HG03135 (cell line): Measurements from ENCODE around the gene GRK5.
A peak's percentile ranks its signal among the peaks of the same experiment; 100 is the strongest.
"Not testable (repeated sequence)": the region's sequence is repeated elsewhere in the genome, so short reads cannot be mapped to it uniquely, and the experiment has no call there.

Source experiments
- ATAC-seq: cut with Tn5 transposase; IDR thresholded peaks from one replicate; pipeline ENCODE4 v1.9.1; 2021; ENCODE audit warnings: mild to moderate bottlenecking, moderate library complexity; ENCODE audit not compliant: unreplicated experiment

Gene GRK5

DNA sequence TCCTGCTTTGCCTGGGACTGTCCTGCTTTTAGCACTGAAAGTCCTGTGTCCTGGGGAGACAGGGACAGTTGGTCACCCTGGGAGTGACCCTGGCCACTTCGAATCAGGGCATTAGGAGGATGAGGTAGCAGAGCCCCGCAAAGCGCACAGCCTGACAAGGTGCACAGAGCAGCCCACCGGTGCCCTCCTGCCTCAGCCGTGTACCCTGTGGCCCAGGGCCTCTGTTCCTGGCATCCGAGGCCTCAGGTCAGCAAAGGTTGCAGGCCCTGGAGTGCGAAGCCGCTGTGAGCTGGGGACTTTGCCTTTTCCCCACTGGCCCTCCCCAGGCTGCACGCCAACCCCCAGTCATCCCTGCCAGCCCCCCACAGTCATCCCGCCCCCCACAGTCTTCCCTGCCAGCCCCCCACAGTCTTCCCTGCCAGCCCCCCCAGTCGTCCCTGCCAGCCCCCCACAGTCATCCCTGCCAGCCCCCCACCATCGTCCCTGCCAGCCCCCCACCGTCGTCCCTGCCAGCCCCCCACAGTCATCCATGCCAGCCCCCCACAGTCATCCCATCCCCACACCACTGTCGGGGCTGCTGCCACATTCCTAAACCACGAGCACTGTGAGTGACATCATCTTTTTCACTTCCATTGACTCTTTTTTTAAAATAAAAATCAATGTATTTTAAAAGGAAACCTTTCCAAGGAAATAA is 243.4 kb downstream of the GRK5 start:
- ATAC-seq = no peak

DNA sequence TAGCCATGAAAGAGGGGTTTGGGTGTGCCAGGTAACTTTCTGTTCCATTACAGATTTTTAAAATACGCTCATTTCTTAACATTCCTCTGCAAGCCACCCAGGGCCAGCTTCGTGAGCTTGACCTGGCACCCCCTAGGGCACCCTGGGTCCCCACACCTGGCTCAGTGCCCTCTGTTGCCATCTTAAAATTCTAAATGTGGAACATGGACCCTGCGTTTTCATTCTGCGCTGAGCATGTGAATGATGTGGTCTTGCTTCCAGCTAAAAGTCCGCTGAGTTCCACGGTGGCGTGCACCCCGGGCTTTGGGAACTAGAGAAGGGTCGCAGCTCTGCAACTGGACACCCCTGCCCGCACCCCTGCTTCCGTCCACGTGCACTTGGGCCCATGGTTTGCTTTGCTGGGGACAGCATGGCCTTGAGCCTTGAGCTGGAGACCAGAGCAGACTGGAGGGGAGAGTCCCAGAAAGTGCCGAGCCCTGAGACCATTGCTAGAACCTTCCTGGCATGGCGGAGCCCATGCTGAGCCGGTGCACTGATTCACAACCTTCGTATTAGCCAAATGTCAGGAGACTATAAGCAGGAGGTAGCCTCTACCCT is 244.0 kb downstream of the GRK5 start:
- no peak for ATAC-seq

DNA sequence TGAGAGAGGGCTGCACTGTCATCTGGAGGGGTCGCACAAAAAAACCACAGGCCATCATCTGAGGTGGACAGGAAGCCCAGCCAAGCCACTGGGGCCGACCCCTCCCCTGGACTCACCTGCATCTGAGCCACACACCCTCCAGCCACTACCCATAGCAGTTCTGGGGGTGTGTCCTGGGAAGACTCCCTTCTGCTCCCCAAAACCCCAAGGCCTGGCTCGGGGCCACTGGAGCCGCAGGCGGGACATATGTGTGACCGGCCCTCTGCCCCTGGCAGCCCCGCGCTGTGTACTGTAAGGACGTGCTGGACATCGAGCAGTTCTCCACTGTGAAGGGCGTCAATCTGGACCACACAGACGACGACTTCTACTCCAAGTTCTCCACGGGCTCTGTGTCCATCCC is 245.0 kb downstream of the GRK5 start:
- ATAC-seq = no peak

DNA sequence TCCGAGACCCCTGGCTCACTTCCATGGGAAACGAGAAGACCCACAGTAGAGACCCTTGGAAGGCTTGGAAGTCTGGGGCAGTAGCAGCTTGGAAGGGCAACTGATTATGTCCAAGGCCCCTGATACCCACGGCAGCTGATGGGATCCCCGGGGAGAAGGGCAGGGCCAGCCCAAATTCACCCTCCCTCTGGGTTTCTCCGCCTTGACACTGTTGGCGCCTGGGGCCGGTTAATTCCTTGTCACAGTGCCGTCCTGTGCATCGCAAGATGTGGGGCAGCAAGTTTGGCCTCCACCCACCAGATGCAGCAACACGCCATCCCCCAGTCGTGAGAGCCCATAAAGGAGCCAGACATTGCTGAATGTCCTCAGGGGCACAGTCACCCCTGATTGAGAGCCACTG is 245.9 kb downstream of the GRK5 start:
- no peak for ATAC-seq

DNA sequence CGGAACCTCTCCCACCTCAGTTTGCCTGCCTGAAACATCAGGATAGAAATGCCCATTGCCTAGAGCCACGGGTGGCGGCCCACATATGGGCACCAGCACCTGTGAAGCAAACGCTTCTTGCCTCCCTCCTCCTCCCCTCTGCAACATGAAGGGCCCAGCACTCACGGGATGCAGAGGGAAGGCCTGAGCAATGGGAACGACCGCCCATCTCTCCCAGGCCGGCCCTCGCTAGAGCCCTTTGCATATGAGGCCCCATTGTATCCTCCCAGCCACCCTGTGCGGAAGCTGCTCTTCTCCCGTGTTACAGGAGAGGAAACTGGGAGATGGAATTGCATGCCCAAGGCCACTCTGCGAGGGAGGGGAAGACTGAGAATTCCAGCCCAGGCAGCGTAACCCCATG is 246.9 kb downstream of the GRK5 start:
- ATAC-seq = no peak

DNA sequence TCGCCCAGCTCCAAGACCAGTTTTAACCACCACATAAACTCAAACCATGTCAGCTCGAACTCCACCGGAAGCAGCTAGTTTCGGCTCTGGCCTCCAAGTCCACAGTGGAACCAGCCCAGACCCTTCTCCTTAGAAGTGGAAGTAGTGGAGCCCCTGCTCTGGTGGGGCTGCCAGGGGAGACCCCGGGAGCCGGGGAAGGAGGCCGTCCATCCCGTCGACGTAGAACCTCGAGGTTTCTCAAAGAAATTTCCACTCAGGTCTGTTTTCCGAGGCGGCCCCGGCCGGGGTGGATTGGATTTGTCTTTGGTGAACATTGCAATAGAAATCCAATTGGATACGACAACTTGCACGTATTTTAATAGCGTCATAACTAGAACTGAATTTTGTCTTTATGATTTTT is 247.6 kb downstream of the GRK5 start:
- no peak for ATAC-seq

DNA sequence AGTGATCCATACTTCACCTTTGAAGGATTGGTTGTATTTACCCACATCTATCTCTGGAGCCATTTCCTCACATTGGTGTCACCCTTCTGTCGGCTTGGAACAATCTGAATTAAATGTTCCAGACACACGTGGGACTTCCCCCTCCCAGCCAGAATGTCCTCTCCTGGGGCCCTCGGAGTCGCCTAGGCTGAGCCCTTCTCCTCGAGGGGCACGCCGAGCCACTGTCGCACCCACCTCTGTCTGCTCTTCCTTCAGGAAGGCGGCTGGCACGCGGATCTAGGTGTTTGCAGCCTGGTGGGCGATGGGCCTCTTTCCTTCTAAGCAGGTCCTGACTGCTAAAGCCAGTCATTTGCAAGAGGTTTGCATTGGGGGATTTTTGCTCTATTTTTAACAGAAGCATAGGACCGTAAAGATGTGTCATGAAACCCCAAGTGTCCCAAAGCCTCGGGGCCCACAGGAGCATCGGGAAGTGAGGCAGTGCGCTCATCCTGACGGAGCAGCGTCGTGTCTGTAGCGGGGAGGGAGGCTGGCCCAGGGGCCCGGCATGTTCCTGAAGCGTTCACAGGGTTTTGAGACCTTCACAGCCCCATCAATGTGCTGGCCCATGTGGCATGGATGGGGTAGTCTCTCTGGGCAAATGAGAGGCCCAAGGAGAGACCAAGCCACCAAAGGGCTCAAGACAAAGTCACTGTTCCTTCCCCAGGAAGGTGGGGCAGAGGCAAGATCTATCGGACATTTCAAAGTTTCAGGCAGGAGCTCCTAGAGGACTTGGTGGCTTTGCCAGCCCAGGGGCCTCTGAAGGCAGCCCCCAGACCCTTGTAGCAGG is 248.5 kb downstream of the GRK5 start:
- no peak for ATAC-seq

DNA sequence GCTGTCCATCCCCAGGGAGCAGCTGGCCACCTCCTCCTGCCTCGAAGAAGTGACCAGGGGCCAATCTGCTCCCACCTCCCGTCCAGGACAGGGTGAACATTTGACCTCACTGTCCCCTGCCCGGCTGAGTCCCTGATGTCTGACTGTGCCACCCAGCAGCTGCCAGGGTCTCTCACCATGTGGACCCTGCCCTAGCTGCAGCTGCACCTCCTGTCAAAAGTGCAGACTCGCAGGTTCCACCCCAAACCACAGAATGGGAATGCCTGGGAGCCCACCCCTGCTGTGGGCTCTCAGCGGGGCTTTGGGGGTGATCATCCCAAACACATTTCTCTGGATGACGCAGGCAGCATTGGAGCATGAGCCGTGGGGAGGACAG is 249.1 kb downstream of the GRK5 start:
- no peak for ATAC-seq

DNA sequence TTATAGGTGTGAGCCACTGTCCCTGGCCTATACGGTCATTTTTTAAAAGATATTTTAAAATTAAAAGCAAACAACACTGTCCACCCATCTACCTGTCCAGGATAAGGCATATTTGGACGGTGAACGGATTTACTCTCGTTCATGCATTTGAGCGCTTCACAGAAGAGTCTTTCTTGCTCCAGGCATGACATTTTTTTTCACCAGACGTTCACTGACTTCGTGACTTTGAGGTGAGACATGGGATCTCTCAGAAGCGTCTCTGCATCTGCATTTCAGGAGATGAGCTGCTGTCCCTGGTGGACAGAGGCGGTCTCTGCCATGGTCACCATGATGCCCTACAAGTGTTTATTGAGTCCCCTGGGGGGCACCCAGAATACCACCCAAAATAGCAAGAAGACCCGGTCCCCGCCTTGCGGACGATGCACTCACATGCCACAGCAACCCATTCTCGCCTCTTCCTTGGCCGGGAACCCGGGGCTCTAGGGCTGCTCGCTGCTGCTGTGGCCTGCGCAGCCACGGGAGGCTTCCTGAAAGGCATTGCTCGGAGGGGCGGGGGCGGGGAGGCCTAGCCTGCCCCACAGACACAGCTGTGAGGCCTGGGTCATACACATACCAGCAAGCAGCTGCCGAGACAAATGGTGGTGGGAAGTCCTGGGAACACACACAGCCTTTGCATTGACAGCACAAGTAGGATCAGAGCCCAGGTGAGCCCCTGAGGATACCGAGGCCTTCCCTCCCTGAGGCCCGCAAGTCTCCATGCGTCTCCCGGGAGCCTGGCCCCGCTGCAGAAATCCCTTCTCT is 250.8 kb downstream of the GRK5 start:
- ATAC-seq = no peak

DNA sequence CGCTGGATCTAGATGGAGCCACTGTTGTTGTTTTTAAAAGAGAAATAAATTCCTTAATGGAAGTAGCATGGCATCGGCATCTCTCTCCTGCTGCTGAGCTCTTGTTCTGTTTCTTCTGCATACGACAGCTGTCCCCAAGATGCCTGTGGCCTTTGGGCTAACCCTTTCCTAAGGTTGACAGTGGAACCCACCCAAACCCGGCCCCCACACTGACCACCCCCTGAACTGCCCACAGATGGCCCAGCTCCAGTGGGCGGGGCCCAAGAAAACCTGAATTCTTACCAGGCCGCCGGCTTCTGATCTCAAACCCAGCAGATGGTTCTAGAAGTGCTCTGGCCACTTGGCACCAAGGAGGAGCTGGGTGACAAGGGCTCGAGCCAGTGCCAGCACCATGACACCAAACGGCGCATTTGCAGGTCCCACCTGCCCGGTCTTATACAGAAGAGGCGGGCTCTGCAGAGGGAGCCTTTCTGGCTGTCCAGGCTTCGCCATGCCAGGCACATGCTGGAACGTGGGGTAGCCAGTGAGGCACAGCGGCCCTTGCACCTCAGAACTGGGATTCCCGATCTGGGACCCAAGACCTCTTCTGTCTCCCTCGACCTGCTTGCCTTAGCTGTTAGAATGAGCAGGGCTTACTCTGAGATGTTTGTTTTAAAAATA is 252.4 kb downstream of the GRK5 start:
- no peak for ATAC-seq

DNA sequence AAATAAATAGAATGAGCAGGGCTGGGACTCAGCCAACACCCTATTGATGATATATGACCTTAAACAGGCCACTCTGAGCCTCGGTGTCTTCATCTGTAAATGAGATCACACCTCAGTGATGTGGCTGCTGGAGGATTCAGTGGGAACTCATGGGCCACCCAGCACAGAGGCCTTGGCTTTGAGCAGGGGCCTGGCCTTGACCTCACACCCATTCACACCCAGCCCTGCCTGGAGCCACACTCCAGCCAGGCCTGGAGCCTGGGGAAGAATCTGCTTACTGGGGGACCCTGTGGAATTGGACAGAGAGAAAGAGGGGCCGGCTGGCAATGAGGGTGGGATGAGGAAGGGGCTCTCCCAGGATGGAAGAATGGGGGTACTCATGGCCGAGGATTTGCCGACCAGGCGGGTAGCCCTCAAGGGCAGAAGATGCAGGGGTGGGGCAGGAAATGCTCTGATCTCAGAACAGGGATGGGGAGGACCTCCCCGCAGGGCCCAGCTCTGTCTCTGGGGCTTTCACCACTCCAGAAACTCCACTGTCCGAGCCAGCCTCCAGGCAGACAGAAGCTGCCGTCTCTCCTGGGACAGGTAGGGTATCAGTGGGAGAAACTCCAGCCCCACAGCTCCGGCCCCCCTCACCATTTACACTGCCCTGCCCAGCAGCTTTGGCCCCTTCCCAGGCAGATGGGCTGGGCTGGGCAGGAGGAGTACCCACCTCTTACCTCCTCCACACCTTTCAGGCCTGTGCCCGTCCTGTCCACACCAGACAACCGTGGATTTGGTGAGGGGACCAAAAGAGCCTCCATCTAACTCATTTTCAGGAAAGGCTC is 253.2 kb downstream of the GRK5 start:
- ATAC-seq = no peak

DNA sequence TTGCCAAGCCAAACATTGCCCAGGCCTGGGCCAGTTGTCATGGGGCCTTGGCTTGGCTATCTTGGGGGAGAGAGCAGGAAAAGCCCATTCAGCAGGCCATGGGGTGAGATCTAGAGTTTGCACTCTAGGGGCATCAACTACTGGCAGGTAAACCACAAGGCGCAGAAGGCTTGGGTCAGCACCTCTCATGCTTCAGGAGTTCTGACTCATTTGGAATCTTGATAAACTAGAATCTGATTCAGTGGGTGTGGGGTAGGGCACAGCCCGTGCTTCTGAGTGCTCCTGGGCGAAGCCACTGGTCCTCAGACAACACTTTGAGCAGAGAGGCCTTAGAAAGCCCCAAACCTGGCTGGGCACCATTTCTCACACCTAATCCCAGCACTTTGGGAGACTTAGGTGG is 254.0 kb downstream of the GRK5 start:
- ATAC-seq = peak; percentile 72

DNA sequence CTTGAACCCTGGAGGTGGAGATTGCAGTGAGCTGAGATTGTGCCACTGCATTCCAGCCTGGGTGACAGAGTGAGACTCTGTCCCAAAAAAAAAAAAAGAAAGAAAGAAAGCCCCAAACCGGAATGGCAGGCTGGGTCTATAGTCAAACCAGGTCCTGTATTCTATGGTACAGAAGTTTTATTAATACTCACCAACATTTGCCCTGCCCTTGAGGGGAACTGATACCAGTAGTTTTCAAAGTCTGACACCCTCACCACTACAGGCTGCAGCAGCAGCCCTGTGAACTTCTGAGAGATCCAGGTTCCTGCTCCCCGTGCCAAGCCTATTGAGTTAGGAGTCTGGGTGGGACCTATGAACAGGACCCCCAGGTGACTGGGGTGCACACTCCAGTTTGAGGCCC is 254.6 kb downstream of the GRK5 start:
- no peak for ATAC-seq

DNA sequence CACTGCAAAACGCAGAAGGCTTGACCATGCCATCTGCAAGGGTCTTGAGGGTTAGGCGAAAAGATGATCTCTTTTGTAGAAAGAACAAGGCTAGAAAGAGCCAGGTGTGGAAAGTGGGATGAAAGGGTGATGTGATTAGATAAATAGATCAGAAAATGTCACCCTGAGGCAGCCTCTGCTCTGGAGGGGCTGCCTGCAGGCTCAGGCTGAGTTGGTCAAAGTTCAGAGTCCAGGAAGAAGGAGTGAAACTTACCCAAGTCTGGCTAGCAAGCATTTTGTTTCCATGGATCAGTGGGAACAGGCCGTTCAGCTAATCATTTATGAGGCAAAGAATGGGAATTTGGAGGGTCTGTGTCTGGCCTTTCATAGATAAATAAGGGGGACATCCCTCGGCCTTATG is 255.4 kb downstream of the GRK5 start:
- no peak for ATAC-seq

DNA sequence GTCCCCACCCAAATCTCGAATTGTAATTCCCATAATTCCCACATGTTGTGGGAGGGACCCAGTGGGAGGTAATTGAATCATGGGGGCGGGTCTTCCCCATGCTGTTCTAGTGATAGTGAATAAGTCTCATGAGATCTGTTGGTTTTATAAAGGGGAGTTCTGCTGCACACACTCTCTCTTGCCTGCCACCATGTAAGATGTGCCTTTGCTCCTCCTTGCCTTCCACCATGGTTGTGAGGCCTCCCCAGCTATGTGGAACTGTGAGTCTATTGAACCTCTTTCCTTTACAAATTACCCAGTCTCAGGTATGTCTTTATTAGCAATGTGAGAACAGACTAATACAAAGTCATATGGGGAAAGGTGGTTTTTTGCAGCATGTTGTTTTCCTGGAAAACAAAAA is 255.8 kb downstream of the GRK5 start:
- ATAC-seq = not testable (repeated sequence)

DNA sequence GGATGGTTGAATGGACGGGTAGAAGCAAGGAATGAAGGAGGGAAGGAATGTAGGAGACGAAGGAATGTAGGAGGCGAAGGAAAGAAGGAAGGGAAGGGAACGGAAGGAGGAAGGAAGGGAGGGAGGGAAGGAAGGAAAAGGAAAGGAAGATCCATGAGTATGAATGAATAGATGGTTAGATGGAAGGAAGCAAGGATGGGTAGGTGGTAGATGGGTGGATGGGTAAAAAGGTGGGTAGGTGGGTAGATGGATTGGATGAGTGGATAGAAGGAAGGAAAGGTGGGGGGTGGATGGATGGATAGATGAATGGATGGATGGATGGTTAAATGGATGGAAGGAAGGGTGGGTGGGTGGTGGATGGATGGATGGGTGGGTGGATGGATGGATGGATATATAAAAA is 257.7 kb downstream of the GRK5 start:
- ATAC-seq = no peak

DNA sequence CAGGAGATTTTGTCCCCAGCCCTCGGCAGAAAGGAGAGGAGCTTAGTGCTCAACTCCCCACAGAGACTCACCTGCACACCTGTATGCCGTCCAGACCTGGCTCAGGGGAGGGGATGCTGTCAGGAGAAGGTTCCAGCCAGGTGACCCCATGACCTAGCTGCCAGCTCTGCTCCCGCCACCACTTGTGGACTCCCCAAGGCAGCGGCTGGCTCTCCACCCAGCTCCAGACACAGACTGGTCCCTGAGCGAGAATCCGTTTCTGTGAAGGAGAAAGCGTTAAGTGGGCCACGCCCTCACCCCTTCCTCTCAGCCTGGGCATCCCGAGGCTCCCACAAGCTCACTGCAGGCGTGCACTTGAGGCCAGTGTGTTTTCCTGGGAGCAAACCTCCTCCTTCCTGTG is 258.7 kb downstream of the GRK5 start:
- no peak for ATAC-seq

DNA sequence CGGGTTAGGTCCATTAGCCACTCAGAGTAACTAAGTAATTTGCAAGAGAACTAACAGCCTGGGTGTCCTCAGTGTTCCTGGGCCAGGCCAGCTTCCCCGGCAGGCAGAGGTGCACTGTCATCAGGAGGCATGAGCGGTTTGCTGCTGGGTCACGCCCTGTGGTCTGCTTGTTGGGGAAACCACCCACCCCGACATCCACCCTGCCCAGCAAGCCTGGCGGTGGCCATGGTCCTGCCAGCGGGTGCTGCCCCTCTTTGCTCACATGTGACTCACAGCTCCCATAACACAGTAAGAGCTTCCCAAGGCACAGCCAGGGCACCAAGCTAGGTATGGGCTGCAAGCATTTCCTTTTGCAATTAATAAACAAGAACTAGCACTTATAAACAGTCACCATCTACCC is 259.3 kb downstream of the GRK5 start:
- no peak for ATAC-seq

DNA sequence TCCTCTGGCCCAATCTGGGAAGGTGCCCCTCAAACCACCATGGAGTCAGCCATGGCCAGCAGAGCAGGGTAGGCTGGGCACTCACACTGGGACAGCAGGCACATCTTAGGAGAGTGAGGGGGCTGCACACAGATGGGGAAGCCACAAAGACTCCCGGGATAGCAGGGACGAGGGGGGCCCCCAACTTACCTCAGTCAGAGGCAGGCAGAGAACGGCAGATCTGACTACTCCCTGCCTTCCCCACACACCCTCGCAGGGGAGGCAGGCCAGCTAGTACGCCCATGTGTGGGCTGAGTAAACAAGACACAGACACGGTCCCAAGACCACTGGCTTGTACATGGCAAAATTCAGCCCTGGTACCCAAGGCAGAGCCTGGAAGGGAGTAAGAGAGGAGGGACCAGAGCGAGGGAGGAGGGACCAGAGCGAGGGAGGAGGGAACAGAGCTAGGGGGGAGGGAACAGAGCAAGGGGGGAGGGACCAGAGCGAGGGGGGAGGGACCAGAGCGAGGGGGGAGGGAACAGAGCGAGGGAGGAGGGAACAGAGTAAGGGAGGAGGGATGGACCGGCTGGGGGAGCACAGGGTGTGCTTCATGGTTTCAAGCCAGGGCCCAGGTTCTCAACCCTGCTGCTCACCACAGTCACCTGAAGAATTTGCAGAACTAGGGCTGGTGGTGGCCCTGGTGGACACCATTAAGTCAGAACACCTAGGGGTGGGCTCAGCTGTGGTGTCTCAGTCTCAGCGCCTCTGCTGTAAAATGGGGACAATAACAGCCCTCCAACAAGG is 261.4 kb downstream of the GRK5 start:
- no peak for ATAC-seq
